ACC112 (cell line): ENCODE data around the gene CSMD2.
A peak's percentile ranks its signal among the peaks of the same experiment; 100 is the strongest.
"Not testable (repeated sequence)": the region's sequence is repeated elsewhere in the genome, so short reads cannot be mapped to it uniquely, and the experiment has no call there.

Source experiments
- H2AFZ ChIP-seq: fragments of 200-600 bp; sonication (generic); one replicate; pipeline ENCODE4 v1.6.0; 2017; ENCODE audit warnings: antibody characterized with exemption, low read length; ENCODE audit not compliant: unreplicated experiment
- H3K27ac ChIP-seq: fragments of 200-600 bp; sonication (generic); 2 replicates; pipeline ENCODE4 v1.5.1; 2014; ENCODE audit warnings: low read depth, mild to moderate bottlenecking, antibody characterized with exemption, low read length, moderate library complexity
- H3K27me3 ChIP-seq: fragments of 200-600 bp; sonication (generic); 2 replicates; pipeline ENCODE4 v1.6.1; 2014; ENCODE audit warnings: mild to moderate bottlenecking, antibody characterized with exemption, low read length, moderate library complexity, mixed read lengths; ENCODE audit not compliant: insufficient read depth
- H3K36me3 ChIP-seq: fragments of 200-600 bp; sonication (generic); 2 replicates; pipeline ENCODE4 v1.6.1; 2016; ENCODE audit warnings: mild to moderate bottlenecking, antibody characterized with exemption, low read length, moderate library complexity, mixed read lengths; ENCODE audit not compliant: insufficient read depth
- H3K4me1 ChIP-seq: fragments of 200-600 bp; sonication (generic); one replicate; pipeline ENCODE4 v1.6.1; 2016; ENCODE audit warnings: low read length, mixed read lengths; ENCODE audit not compliant: insufficient read depth, unreplicated experiment, control insufficient read depth
- H3K4me3 ChIP-seq: fragments of 200-600 bp; sonication (generic); 2 replicates; pipeline ENCODE4 v1.5.1; 2014; ENCODE audit warnings: mild to moderate bottlenecking, low read depth, low read length
- H3K79me2 ChIP-seq: fragments of 200-600 bp; sonication (generic); one replicate; pipeline ENCODE4 v1.6.0; 2016; ENCODE audit warnings: low read length; ENCODE audit not compliant: control insufficient read depth, unreplicated experiment, insufficient read depth

Gene CSMD2

GRCh38 chr1:34164771-34165391 is at the start of gene CSMD2:
TSS of gene CSMD2 (minus strand) at chr1:34165230. CDS start at chr1:34165097, 133 bp downstream.
- Histone ChIP-seq H3K4me1 (no peaks in the 10 kb centered on the region), H3K79me2 (no peaks in the 10 kb centered on the region), H3K4me3 (peak within 1 kb of the TSS; percentile 58), H3K36me3 (no peaks in the 10 kb centered on the region), H2AFZ (no peak within 1 kb of the TSS), H3K27ac (no peak within 1 kb of the TSS), H3K27me3 (peaks cover 54% of the 10 kb centered on the region)

- Histone ChIP-seq H2AFZ (no peak overlapping the region), H3K27me3 (no peaks in the 10 kb centered on the region), H3K4me3 (no peak overlapping the region), H3K36me3 (no peaks in the 10 kb centered on the region), H3K27ac (no peak overlapping the region), H3K79me2 (no peaks in the 10 kb centered on the region), H3K4me1 (no peaks in the 10 kb centered on the region)
Observed at GRCh38 chr1:34213956-34214355, 48.9 kb upstream of the CSMD2 start.

DNA sequence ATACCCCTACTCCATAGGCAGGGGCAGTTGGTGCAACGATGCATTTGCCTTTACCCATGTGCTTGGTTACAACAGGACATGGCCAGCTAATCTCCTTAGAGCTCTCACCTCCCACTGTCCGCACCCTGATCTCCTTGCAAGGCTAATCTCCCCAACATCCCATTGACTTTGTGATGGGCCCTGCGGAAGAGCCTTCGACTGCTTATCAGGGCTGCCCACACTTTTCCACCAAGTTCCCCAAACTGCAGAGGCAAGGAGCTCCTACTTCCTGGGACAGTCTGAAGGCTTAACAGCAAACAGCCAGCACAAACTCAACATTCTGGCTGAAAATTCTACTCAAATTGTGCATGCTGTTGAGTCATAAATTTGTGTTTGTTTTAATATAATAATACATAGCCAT is 47.6 kb upstream of the CSMD2 start:
- Histone ChIP-seq H3K4me3 (no peak overlapping the region), H3K79me2 (no peaks in the 10 kb centered on the region), H2AFZ (no peak overlapping the region), H3K4me1 (no peaks in the 10 kb centered on the region), H3K27me3 (no peaks in the 10 kb centered on the region), H3K36me3 (no peaks in the 10 kb centered on the region), H3K27ac (no peak overlapping the region)

DNA sequence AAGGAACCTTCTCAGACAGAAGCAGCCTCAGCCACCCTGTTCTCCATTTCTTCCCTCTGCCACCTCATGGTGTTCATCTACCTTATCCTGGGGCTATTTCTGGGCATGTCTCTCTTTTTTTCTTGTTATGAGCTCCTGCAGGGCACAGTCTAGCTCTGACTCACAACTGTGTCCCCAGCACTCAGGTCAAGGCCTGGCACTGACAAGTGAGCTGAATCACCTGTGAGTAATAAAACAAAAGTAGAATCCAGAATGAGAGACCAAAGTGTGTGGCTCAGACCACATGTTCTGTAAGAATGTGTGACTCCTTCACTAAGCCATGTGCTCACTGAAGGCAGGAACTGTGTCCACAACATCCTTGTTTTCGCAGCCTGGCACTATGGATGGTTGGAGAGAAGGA is 34.9 kb upstream of the CSMD2 start:
- Histone ChIP-seq H3K4me3 (no peak overlapping the region), H3K27me3 (no peaks in the 10 kb centered on the region), H3K4me1 (no peaks in the 10 kb centered on the region), H3K36me3 (no peaks in the 10 kb centered on the region), H2AFZ (no peak overlapping the region), H3K79me2 (no peaks in the 10 kb centered on the region), H3K27ac (no peak overlapping the region)

DNA sequence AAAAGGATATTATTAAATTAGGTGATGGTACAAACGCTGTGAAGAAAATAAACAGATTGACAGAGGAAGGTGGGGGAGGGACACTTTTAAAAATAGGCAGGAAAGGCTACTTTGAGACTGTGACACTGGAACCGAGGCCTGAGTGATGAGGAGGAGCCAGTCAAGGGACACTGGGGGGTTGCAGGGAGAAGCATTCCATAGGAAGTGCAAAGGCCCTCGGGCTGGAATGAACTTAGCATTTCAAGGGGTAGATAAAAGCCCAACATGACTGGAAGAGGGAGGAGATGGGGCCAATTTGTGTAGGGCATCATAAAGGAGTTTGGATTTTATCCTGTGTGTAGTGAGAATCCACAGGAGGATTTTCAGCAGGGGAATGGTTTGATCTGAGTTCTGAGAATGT is 27.6 kb upstream of the CSMD2 start:
- Histone ChIP-seq H3K4me3 (no peak overlapping the region), H3K4me1 (no peaks in the 10 kb centered on the region), H3K79me2 (no peaks in the 10 kb centered on the region), H3K36me3 (no peaks in the 10 kb centered on the region), H3K27me3 (no peaks in the 10 kb centered on the region), H2AFZ (no peak overlapping the region), H3K27ac (no peak overlapping the region)

DNA sequence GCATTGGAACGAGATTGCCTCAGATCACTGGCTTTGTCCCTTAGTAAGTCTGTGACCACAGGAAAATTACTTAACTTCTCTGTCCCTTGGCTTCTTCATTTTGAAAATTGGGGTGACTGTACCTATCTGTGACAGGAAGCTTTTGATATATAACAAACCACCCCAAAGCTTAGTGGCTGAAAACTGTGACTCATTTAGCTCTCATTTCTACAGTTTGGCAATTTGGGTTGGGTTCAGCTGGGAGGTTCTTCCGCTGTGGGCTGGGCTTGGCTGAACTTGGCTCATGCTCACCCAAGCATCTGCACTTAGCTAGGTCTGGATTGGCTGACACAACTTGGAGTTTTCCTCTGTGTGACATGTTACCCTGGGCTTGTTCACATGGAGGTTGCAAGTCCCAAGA is 25.7 kb upstream of the CSMD2 start:
- no peak overlapping the region for H3K27ac ChIP-seq
- H3K4me3 ChIP-seq: no peak overlapping the region
- H3K4me1 ChIP-seq: no peaks in the 10 kb centered on the region
- no peak overlapping the region for H2AFZ ChIP-seq
- H3K27me3 ChIP-seq: no peaks in the 10 kb centered on the region
- H3K36me3 ChIP-seq: no peaks in the 10 kb centered on the region
- H3K79me2 ChIP-seq: no peaks in the 10 kb centered on the region

DNA sequence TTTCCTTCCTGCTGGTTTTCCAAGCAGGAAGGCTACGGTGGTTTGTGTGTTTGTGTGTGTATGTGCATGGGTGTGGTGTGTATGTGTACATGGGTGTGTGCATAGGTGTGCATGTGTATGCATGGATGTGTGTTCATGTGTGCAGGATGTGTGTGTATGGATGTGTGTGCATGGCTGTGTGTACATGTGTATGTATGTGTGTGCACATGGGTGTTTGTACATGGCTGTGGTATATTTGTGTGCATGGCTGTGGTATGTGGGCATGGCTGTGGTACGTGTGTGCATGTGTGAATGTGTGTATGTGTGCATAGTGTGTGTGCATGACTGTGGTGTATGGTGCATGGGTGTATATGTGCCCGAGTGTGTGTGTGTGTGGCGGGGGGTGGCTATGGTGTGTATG is 24.0 kb upstream of the CSMD2 start:
- Histone ChIP-seq H3K36me3 (no peaks in the 10 kb centered on the region), H3K4me3 (no peak overlapping the region), H3K27me3 (no peaks in the 10 kb centered on the region), H3K4me1 (no peaks in the 10 kb centered on the region), H3K27ac (no peak overlapping the region), H3K79me2 (no peaks in the 10 kb centered on the region), H2AFZ (no peak overlapping the region)

GRCh38 chr1:34188418-34188817 is 23.4 kb upstream of the CSMD2 start:
- Histone ChIP-seq H3K4me1 (no peaks in the 10 kb centered on the region), H3K4me3 (no peak overlapping the region), H3K79me2 (no peaks in the 10 kb centered on the region), H3K27ac (no peak overlapping the region), H3K36me3 (no peaks in the 10 kb centered on the region), H2AFZ (no peak overlapping the region), H3K27me3 (no peaks in the 10 kb centered on the region)

GRCh38 chr1:34186741-34187494 is 21.9 kb upstream of the CSMD2 start:
- no peaks in the 10 kb centered on the region for H3K27me3 ChIP-seq
- no peak overlapping the region for H3K27ac ChIP-seq

GRCh38 chr1:34183381-34183780 is 18.4 kb upstream of the CSMD2 start:
- H3K4me1 ChIP-seq, H3K27ac ChIP-seq, H2AFZ ChIP-seq, H3K4me3 ChIP-seq, H3K79me2 ChIP-seq, H3K36me3 ChIP-seq, H3K27me3 ChIP-seq: not testable (repeated sequence)

More at GRCh38 chr1:34186741-34187494, 21.9 kb upstream of the CSMD2 start:
- H2AFZ ChIP-seq: no peak overlapping the region
- no peaks in the 10 kb centered on the region for H3K4me1 ChIP-seq
- no peak overlapping the region for H3K4me3 ChIP-seq
- H3K36me3 ChIP-seq: no peaks in the 10 kb centered on the region
- no peaks in the 10 kb centered on the region for H3K79me2 ChIP-seq

- Histone ChIP-seq H3K4me1 (no peaks in the 10 kb centered on the region), H3K27ac (no peak overlapping the region), H3K27me3 (no peaks in the 10 kb centered on the region)
Observed at GRCh38 chr1:34178072-34178471, 13.0 kb upstream of the CSMD2 start.

More at GRCh38 chr1:34178072-34178471, 13.0 kb upstream of the CSMD2 start:
- Histone ChIP-seq H2AFZ (no peak overlapping the region), H3K4me3 (no peak overlapping the region), H3K36me3 (no peaks in the 10 kb centered on the region), H3K79me2 (no peaks in the 10 kb centered on the region)
